A673 (cell line): Measurements from ENCODE around the gene IMMP2L. TPM values are rescaled to one million over a fixed set of nuclear protein-coding genes. Genes with fewer than 3 reads are reported as not detected.

ENCODE experiments used
- BruUV-seq: library from RNA; stranded (reverse); fragments of 400-500 nt; replicated peaks from 2 replicates; lab custom pipeline; 2021; lab: Mats Ljungman, UMichigan
- CTCF ChIA-PET: fragments of 300-600 bp; sonication (Branson Sonifier 250); formaldehyde crosslinking; loops from one replicate; lab custom pipeline; 2022; ENCODE audit warnings: antibody characterized with exemption; lab: Charles Lee
- POLR2A ChIA-PET: fragments of 300-600 bp; sonication (Branson Sonifier 250); formaldehyde crosslinking; loops from one replicate; lab custom pipeline; 2022; ENCODE audit warnings: antibody characterized with exemption; ENCODE audit not compliant: low non-redundant PET; lab: Charles Lee
- DNase-seq: peaks from one replicate; pipeline ENCODE4 v3.0.0-alpha.2; 2015; ENCODE audit warnings: low spot score
- H3K27ac ChIP-seq: fragments of 200-600 bp; sonication (generic); 2 replicates; pipeline ENCODE4 v1.5.1; 2016; ENCODE audit warnings: mixed run types, low read depth, mild to moderate bottlenecking, mixed read lengths, antibody characterized with exemption, low read length; ENCODE audit not compliant: poor library complexity, severe bottlenecking
- H3K27me3 ChIP-seq: fragments of 200-600 bp; sonication (generic); replicated peaks from 2 replicates; pipeline ENCODE4 v1.6.1; 2017; ENCODE audit warnings: mixed run types, low read depth, mild to moderate bottlenecking, mixed read lengths, antibody characterized with exemption, low read length; ENCODE audit not compliant: insufficient read depth, poor library complexity
- H3K36me3 ChIP-seq: fragments of 200-600 bp; sonication (generic); 2 replicates; pipeline ENCODE4 v1.6.1; 2016; ENCODE audit warnings: mixed run types, mild to moderate bottlenecking, mixed read lengths, antibody characterized with exemption, low read length; ENCODE audit not compliant: insufficient read depth, poor library complexity, severe bottlenecking
- H3K4me1 ChIP-seq: fragments of 200-600 bp; sonication (generic); 2 replicates; pipeline ENCODE4 v1.6.1; 2017; ENCODE audit warnings: mixed run types, mild to moderate bottlenecking, mixed read lengths, antibody characterized with exemption, low read length; ENCODE audit not compliant: insufficient read depth, poor library complexity, severe bottlenecking
- H3K4me3 ChIP-seq: fragments of 200-600 bp; sonication (generic); 2 replicates; pipeline ENCODE4 v1.5.1; 2016; ENCODE audit warnings: low read depth, mixed run types, mild to moderate bottlenecking, mixed read lengths, low read length; ENCODE audit not compliant: poor library complexity, severe bottlenecking
- H3K9me3 ChIP-seq: fragments of 200-600 bp; sonication (generic); 2 replicates; pipeline ENCODE4 v1.6.1; 2016; ENCODE audit warnings: mixed run types, low read depth, mild to moderate bottlenecking, mixed read lengths, antibody characterized with exemption, low read length; ENCODE audit not compliant: poor library complexity, severe bottlenecking
- EZH2 ChIP-seq: fragments of 200-600 bp; sonication (generic); IDR thresholded peaks from 2 replicates; pipeline ENCODE4 v1.6.1; 2017; ENCODE audit warnings: borderline replicate concordance, low read depth, mild to moderate bottlenecking, mixed read lengths, antibody characterized with exemption, low read length; ENCODE audit not compliant: poor library complexity, severe bottlenecking
- intact Hi-C: fragments of 100-400 bp; cut with micrococcal nuclease; formaldehyde crosslinking; loops from one replicate; pipeline ENCODE4 v1.10.0; 2022; ENCODE audit not compliant: unreplicated experiment
- total RNA-seq: library from RNA; stranded (reverse); gene quantifications from 2 replicates; pipeline ENCODE4 v1.2.3, GENCODE V29; 2021
- TF ChIP-seq, protein P1 (sequence below): fragments of 300-800, 200-600 bp; sonication (generic); conservative IDR thresholded peaks from 2 replicates; pipeline ENCODE4 v1.5.1; 2017; ENCODE audit warnings: low read depth, mild to moderate bottlenecking, antibody characterized with exemption, low read length, moderate library complexity, mixed read lengths

The IMMP2L gene
- total RNA-seq, 1 experiment from 2014 or later: 10.0 TPM

DNA sequence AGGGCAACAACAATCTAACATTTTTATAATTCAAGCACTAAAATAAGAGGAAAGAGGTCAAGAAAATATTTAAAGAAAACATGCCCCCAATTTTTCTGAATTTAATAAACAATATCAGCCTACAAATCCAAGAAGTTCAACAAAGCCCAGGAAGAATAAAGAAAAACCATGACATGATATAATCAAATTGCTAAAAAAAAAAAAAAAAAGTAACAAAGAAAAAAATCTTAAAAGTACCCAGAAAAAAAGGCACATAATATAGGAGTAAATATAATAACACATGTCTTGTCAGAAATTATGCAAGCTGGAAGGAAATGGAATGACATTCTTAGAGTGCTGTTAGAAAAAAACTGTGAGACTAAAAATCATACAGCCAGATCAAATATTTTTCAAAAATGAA is 151.4 kb downstream of the IMMP2L start:
- no peak overlapping the region for H3K4me3 ChIP-seq
- ChIA-PET POLR2A (no interaction called here), CTCF (no interaction called here)
- H3K36me3 ChIP-seq: no peaks in the 10 kb centered on the region
- no peak overlapping the region for H3K27ac ChIP-seq
- BruUV-seq: no TSS peak
- no peaks in the 10 kb centered on the region for H3K27me3 ChIP-seq
- H3K9me3 ChIP-seq: no peaks in the 10 kb centered on the region
- H3K4me1 ChIP-seq: no peaks in the 10 kb centered on the region
- intact Hi-C loops: no loop called here
- no peak for DNase-seq
- TF ChIP-seq, protein P1, sequence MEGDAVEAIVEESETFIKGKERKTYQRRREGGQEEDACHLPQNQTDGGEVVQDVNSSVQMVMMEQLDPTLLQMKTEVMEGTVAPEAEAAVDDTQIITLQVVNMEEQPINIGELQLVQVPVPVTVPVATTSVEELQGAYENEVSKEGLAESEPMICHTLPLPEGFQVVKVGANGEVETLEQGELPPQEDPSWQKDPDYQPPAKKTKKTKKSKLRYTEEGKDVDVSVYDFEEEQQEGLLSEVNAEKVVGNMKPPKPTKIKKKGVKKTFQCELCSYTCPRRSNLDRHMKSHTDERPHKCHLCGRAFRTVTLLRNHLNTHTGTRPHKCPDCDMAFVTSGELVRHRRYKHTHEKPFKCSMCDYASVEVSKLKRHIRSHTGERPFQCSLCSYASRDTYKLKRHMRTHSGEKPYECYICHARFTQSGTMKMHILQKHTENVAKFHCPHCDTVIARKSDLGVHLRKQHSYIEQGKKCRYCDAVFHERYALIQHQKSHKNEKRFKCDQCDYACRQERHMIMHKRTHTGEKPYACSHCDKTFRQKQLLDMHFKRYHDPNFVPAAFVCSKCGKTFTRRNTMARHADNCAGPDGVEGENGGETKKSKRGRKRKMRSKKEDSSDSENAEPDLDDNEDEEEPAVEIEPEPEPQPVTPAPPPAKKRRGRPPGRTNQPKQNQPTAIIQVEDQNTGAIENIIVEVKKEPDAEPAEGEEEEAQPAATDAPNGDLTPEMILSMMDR: no peak
- no peak for TF ChIP-seq EZH2

DNA sequence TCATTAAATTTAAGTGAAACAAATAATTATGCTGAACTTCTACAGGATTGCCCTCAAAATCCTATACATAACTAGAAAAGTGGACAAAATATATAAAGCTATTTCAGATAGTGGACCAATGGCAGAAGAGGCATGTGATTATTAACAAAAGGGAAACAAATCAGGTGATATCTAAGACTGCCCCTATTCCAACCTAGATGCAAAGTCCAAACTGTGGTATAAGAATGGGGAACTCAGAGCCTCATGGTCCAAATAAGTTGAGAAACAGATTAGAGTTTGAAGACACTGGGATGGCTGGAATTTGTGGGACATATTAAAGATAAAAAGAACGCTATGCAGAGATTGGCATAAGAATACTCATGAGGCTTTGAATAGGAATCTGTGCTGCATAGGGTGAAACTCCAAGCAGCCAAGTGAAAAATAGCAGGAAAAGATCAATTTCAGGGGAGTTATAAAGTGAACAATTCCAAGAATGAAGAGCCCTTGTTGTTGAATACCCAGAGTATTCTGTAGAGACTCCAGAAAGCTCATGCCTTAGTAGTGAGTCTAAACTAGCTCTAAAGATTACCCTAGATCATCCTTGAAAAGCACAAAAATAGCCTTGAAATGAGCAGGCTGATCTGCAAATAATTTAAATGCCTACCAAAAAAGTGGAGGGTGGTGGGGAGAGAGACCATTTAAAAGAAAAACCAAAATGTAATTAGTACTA is 152.4 kb downstream of the IMMP2L start:
- Histone ChIP-seq H3K27me3 (no peaks in the 10 kb centered on the region), H3K4me1 (no peaks in the 10 kb centered on the region), H3K9me3 (no peaks in the 10 kb centered on the region), H3K36me3 (no peaks in the 10 kb centered on the region), H3K4me3 (no peak overlapping the region), H3K27ac (no peak overlapping the region)
- no peak for DNase-seq
- no peak for TF ChIP-seq EZH2
- TF ChIP-seq, protein P1: no peak
- CTCF ChIA-PET: no interaction called here
- POLR2A ChIA-PET: no interaction called here
- no TSS peak for BruUV-seq
- intact Hi-C loops: no loop called here

DNA sequence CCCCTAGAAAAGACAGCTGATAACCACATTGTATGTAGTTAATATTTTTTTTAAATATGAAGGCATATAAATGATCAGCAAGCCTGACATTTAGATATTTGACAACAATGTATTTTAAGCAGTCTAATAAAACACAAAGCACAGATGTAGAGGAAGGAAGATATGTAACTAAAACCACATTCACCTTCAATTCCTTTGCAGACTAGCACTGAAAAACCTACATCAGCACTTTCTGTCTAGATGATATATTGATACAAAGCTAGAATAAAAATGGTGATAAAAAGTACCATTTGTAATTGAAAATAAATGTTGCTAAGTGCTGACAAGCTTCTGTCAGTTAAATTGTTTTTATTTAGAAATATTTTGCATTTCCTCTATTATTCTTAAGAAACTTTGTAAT is 153.6 kb downstream of the IMMP2L start:
- H3K27ac ChIP-seq: no peak overlapping the region
- H3K4me1 ChIP-seq: no peaks in the 10 kb centered on the region
- intact Hi-C loops: no loop called here
- no peak for DNase-seq
- TF ChIP-seq, protein P1: no peak
- TF ChIP-seq EZH2: no peak
- POLR2A ChIA-PET: no interaction called here
- no peaks in the 10 kb centered on the region for H3K36me3 ChIP-seq
- H3K9me3 ChIP-seq: no peaks in the 10 kb centered on the region
- CTCF ChIA-PET: no interaction called here
- H3K4me3 ChIP-seq: no peak overlapping the region
- H3K27me3 ChIP-seq: no peaks in the 10 kb centered on the region
- BruUV-seq: no TSS peak
